Spinal cord (tissue), 10 donors: ENCODE results near the gene PREX1. TPM values are rescaled to one million over a fixed set of nuclear protein-coding genes. Genes with fewer than 3 reads are reported as not detected.
A peak's percentile ranks its signal among the peaks of the same experiment; 100 is the strongest.

Experiments
- DNase-seq, 6 donors: peaks; one replicate each; pipeline versions ENCODE4 v3.0.0 to v3.0.0-alpha.2; 2013 to 2015; ENCODE audit warnings: low spot score in 6 of 6, low read depth in 4 of 6
- H3K27ac ChIP-seq: one replicate; pipeline ENCODE4 v1.5.1; 2013; ENCODE audit warnings: low read depth, low read length, control low read depth
- H3K27me3 ChIP-seq: one replicate; pipeline ENCODE4 v1.6.1; 2013; ENCODE audit warnings: low read length; ENCODE audit not compliant: control insufficient read depth, insufficient read depth
- H3K36me3 ChIP-seq: one replicate; pipeline ENCODE4 v1.6.1; 2013; ENCODE audit warnings: low read length; ENCODE audit not compliant: control insufficient read depth, insufficient read depth
- H3K4me1 ChIP-seq: one replicate; pipeline ENCODE4 v1.6.1; 2013; ENCODE audit warnings: low read length; ENCODE audit not compliant: control insufficient read depth, insufficient read depth
- H3K4me3 ChIP-seq: one replicate; pipeline ENCODE4 v1.5.1; 2013; ENCODE audit warnings: low read depth, low read length, control low read depth
- H3K9me3 ChIP-seq: one replicate; pipeline ENCODE4 v1.6.1; 2013; ENCODE audit warnings: low read length; ENCODE audit not compliant: control insufficient read depth, insufficient read depth
- WGBS: methylation state at CpG from one replicate; pipeline ENCODE4 v1.1.5; 2013; ENCODE audit warnings: missing lambda C conversion rate; ENCODE audit not compliant: insufficient coverage; 5-methylcytosine and 5-hydroxymethylcytosine counted together
- polyA plus RNA-seq, 2 donors: library from polyadenylated mRNA; unstranded; fragments of 120-200 nt; gene quantifications; one replicate each; pipeline ENCODE4 v1.2.1, GENCODE V29; 2013; ENCODE audit not compliant: insufficient read length in 2 of 2
- total RNA-seq, 2 donors: library from RNA; depleted of rRNA in 1 of 2; stranded (reverse); fragments of 120-200 nt in 1 of 2; fragments of >200 nt in 1 of 2; gene quantifications; one replicate each; pipeline versions ENCODE4 v1.2.3 to v1.2.4, GENCODE V29; 2013 to 2014
- donor health status: healthy.

The PREX1 gene
- total and polyA plus RNA-seq, 4 donors: 46.7 to 99.1 (median 72.9) TPM

DNA sequence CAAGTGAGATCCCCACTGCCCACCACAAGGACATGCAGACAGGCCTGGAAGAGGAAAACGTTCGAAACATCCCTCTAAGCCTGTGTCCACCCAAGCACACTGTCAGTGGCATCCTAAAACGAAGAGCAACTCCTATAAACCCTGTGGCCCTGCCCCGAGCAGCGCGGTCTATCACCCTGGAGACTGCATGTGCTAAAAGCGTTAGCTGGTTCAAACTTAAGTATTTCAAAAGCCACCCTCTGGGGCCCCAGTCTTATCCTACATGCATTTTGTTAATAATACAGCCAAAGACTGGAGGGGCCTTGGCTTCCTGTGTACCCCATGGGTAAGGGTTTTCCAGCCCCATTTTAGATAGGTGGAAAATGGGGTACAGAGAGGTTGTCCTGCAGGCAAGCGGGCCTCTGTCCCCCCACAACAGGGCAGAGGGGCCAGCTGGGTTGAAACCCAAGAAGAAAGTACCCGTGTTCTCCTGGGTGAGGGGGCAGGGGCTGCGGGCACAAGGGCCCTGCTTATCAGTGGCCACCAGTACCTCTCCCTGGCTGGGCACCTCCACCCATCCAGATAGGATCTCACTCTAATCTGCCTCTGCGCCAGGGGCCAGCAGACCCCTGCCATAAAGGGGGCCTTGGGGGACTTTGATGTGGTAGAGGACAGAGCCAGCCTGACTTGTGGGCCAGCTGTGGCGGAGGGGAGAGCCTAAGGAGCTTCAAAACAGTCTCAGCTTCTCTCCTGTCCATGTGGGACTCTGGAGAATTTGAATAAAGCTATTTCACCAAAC, 28.3 kb downstream of the PREX1 start:
- H3K9me3 ChIP-seq: no peaks in the 10 kb centered on the region
- no peaks in the 10 kb centered on the region for H3K27me3 ChIP-seq
- 54% methylated on average over 5 of the region's 12 CpGs for whole genome bisulfite sequencing
- no peak for DNase-seq
- H3K4me3 ChIP-seq: no peak overlapping the region
- peak overlapping the region; percentile 17 for H3K27ac ChIP-seq
- H3K4me1 ChIP-seq: peaks cover 74% of the 10 kb centered on the region
- H3K36me3 ChIP-seq: peaks cover 8% of the 10 kb centered on the region

DNA sequence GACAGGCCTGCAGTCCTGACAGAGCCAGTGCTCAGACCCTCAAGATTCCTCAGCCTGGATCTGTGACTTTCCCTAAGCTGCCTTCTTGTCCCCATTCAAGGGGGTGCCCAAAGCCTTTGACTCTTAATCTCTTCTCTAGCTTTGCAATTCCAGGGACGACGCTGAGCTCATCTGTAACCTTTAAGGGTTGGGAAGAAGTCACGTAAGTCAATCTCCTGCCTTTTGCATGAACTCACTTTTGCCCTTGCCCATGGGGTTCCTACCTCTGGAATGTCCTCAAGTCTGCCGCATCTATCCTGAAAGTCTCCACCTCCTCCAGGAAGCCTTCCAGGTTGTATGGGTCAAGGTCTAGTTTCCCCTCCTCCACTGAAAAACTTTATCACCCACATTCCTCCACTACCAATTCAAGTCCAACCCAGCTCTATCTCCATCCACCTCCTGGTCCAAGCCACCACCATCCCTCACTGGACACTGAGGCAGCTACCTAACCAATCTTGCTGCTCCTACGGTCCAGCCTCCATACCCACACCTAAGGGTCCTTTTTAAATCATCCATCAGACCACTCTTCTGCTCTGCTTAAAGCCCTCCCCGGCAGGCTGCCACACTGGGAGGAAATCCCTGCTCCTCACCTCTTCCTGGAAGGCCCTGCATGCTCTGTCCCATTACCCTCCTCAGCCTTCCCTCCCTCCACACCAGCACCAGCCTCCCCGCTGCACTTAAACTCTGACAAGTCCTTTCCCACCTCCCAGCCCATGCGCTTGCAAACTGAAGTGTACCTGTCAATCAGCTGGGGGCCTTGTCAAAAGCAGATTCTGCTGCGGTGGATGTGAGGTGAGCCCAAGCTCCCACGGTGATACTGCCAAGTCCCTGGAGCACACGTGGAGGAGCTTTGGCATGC, 29.7 kb downstream of the PREX1 start:
- peak overlapping the region; percentile 89 for H3K27ac ChIP-seq
- no peak for DNase-seq
- H3K27me3 ChIP-seq: no peaks in the 10 kb centered on the region
- no peaks in the 10 kb centered on the region for H3K9me3 ChIP-seq
- 35% methylated on average over 10 of the region's 11 CpGs for WGBS
- H3K4me3 ChIP-seq: peak overlapping the region; percentile 9
- H3K4me1 ChIP-seq: peaks cover 76% of the 10 kb centered on the region
- peaks cover 2% of the 10 kb centered on the region for H3K36me3 ChIP-seq

DNA sequence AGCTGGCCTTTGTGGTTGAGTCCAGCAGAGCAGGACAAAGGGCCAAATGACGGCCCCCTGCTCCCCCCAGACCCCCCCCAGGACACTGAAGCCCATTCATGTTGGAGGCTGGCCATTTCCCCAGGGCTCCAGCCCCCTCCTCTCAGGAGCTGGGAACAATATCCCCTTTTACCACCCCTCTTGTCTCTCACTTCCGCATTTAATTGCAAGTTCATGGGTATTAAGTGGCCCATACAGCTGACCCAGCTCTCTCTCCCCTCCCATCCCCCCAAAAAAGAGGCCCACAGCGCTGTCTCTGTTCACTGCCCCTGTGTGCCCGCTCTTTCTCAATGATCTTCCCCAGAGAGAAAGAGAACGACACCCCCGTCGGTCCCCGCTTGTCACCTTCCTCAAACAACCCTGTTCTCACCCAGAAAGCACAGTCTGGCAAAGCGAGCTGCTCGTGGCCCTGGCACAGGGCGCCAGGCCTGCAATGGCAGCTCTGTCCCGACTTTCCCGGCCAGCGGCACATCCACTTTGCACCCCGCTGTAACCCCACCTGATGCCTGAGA, 30.4 kb downstream of the PREX1 start:
- Histone ChIP-seq H3K27me3 (no peaks in the 10 kb centered on the region), H3K36me3 (no peaks in the 10 kb centered on the region), H3K4me1 (peaks cover 75% of the 10 kb centered on the region), H3K9me3 (no peaks in the 10 kb centered on the region), H3K4me3 (peak overlapping the region; percentile 9), H3K27ac (peak overlapping the region; percentile 89)
- peak in 4 of 6 donors; percentile 68 to 93 (median 86) for DNase-seq
- 23% methylated on average over 12 of the region's 15 CpGs for WGBS

DNA sequence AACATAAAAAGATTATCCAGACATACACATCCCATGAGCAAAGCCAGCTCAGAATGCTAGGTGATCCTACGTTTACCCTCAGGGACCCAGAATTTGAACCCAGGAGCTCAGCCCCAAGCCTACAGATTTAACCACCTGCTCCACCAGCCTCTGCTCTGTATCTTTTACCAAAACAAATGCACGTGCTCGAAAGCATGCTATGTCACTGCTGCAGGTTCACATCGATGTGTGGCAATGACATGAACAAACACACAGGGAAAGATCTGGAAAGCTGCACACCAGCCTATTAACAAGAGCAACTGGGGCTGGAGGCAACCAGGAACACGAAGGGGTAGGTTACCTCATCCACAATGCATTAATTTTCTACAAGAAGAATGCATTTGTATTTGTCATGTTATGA, 32.1 kb downstream of the PREX1 start:
- H3K36me3 ChIP-seq: no peaks in the 10 kb centered on the region
- DNase-seq: no peak
- H3K27me3 ChIP-seq: no peaks in the 10 kb centered on the region
- H3K27ac ChIP-seq: no peak overlapping the region
- no peaks in the 10 kb centered on the region for H3K9me3 ChIP-seq
- no peak overlapping the region for H3K4me3 ChIP-seq
- H3K4me1 ChIP-seq: peaks cover 86% of the 10 kb centered on the region
- WGBS: 32% methylated on average over 4 of the region's 5 CpGs

DNA sequence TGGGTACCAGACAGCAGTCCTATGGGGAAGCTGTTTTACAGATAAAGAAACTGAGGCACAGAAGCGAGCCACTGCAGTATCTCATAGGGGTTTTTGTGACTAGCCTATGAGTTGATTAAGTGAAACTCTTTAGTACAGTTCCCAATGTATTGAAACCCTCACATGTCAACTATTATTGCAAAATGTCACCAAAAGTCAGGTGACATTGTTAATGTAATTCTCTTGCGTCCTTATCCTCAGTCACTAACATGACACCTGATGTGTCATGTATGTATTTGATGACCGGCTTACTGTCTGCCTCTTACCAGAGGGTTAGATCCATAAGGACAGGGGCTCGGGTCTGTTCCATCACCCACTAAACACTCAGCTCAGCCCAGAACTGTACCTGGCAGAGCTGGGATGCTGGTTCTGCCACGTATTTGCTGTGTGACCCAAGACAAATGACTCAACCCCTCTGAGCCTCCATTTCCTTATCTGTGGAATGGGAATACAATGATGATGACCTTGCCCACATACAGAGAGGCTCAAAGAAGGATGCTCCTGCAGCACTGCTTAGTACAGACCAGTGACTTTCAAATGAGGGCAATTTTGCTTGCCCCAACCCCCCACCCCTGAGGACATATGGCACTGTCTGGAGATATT, 32.9 kb downstream of the PREX1 start:
- no CpG with 5 or more reads among the region's 5 CpGs for WGBS
- no peaks in the 10 kb centered on the region for H3K36me3 ChIP-seq

DNA sequence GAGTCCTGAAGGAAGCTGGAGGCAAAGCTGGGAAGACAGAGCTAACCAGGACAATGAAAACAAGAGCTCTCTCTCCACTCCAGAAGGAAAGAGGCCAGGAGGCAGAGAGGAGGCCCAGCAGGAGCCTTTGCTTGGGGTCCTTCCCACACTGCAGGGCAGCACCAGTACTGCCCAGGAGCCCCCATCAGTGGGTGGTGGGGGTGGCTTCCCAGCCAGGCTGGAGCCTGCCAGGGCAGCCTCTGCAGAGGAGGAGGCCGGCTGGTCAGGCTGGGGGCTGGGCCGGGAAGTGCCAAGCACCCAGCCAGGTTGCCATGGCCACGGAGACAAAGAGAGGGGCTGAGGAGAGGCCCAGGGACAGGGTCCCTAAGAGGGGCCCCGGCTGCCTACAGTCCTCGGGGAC, 33.4 kb downstream of the PREX1 start:
- WGBS: 5% methylated on average over 5 of the region's 5 CpGs
- DNase-seq: peak in 3 of 6 donors; percentile 79 to 94 (median 91)

More for the DNA sequence above, 32.9 kb downstream of the PREX1 start:
- Histone ChIP-seq H3K4me1 (peaks cover 87% of the 10 kb centered on the region), H3K27ac (peak overlapping the region; percentile 90), H3K4me3 (no peak overlapping the region), H3K9me3 (no peaks in the 10 kb centered on the region), H3K27me3 (no peaks in the 10 kb centered on the region)
- DNase-seq: no peak

DNA sequence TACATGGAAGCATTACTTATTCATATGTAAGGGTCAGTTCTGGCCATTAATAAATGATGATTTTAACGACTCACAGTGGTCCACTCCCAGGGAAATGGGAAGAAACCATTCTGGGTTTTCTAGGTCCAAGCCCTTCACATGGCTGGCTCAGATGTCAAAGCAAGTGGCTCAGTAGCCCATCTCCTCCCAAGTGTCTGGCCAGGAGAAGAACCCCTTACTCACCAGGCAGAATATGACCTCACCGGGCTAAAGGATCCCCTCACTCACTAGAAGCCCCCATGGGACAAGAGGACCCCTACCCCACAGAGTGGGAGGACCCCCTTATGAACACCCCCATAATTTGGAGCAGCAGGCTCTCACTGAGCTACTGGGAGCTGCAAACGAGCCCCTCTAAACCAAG, 34.0 kb downstream of the PREX1 start:
- 0% methylated on average over 2 of the region's 3 CpGs for WGBS
- peak overlapping the region; percentile 90 for H3K27ac ChIP-seq
- H3K4me3 ChIP-seq: no peak overlapping the region
- no peaks in the 10 kb centered on the region for H3K9me3 ChIP-seq
- no peaks in the 10 kb centered on the region for H3K36me3 ChIP-seq
- no peak for DNase-seq
- no peaks in the 10 kb centered on the region for H3K27me3 ChIP-seq
- H3K4me1 ChIP-seq: peaks cover 78% of the 10 kb centered on the region

More for the DNA sequence above, 33.4 kb downstream of the PREX1 start:
- Histone ChIP-seq H3K36me3 (no peaks in the 10 kb centered on the region), H3K9me3 (no peaks in the 10 kb centered on the region), H3K27ac (peak overlapping the region; percentile 90), H3K4me3 (no peak overlapping the region), H3K4me1 (peaks cover 84% of the 10 kb centered on the region), H3K27me3 (no peaks in the 10 kb centered on the region)

DNA sequence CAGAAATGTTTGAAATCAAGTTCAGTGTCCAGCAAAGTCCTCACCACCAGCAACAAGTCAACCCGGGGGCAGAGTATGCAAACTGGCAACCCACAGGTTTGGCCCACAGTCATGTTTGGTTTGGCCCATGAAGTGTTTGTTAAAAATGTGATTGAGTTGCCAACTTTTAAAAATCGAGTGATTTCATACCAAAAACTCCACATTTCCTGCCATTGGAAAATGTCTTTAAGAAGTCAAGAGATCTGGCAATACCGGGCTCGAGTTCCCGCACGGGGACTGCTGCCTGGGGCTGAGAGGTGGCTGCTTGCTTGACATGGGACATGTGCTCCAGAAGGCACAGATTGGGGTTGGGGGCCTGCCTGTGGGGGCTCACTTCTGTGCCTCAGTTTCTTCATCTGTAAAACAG, 36.1 kb downstream of the PREX1 start:
- Histone ChIP-seq H3K36me3 (no peaks in the 10 kb centered on the region), H3K4me3 (no peak overlapping the region), H3K27me3 (no peaks in the 10 kb centered on the region), H3K27ac (no peak overlapping the region), H3K9me3 (no peaks in the 10 kb centered on the region), H3K4me1 (peaks cover 78% of the 10 kb centered on the region)
- peak in 1 of 6 donors; percentile 81 for DNase-seq
- 0% methylated on average over 1 of the region's 6 CpGs for WGBS

DNA sequence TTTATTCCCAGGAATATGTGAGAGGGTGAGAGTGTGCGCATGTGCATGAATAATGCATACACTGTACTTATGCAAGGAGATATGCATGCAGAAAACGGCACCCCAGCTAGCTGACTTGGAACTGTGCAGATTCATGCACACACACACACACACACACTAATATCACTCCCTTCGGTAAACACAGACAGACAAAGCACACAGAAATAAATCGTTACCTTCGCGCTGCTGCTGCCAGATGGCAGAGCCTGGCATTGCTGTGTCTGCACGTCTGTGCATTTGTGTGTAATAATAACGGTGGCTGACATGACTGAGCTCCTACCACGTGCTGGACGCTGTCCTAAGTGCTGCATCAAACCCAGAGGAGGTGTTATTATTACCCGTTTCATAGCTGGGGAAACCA, 36.8 kb downstream of the PREX1 start:
- Histone ChIP-seq H3K9me3 (no peaks in the 10 kb centered on the region), H3K4me1 (peaks cover 81% of the 10 kb centered on the region), H3K4me3 (no peak overlapping the region), H3K27me3 (no peaks in the 10 kb centered on the region), H3K27ac (no peak overlapping the region), H3K36me3 (no peaks in the 10 kb centered on the region)
- 14% methylated on average over 9 of the region's 11 CpGs for WGBS
- peak in 2 of 6 donors; percentile 85 to 95 for DNase-seq
